GM23338 (cell line): ENCODE measurements around the gene RFX2. TPM values are rescaled to one million over a fixed set of nuclear protein-coding genes. Genes with fewer than 3 reads are reported as not detected.

Experiments
- CREB1 ChIP-seq: fragments of 250-450 bp; sonication (Bioruptor Pico); IDR thresholded peaks from 2 replicates; pipeline ENCODE4 v1.5.0; 2020; ENCODE audit warnings: low read depth, mild to moderate bottlenecking, moderate library complexity
- EZH2 ChIP-seq: fragments of 200-600 bp; sonication (generic); IDR thresholded peaks from one replicate; pipeline ENCODE4 v1.8.0; 2017; ENCODE audit warnings: antibody characterized with exemption, mild to moderate bottlenecking, low read depth; ENCODE audit not compliant: unreplicated experiment
- EZH2phosphoT487 ChIP-seq: fragments of 200-600 bp; sonication (generic); IDR thresholded peaks from one replicate; pipeline ENCODE4 v1.8.1; 2018; ENCODE audit warnings: antibody characterized with exemption; ENCODE audit not compliant: unreplicated experiment
- NANOG ChIP-seq: IDR thresholded peaks from 2 replicates; pipeline ENCODE4 v1.6.1; 2016; ENCODE audit warnings: antibody characterized with exemption, borderline replicate concordance
- POLR2AphosphoS5 ChIP-seq: IDR thresholded peaks from 2 replicates; pipeline ENCODE4 v1.6.1; 2016; ENCODE audit warnings: antibody characterized with exemption, low read depth
- STAT1 ChIP-seq: IDR thresholded peaks from one replicate; pipeline ENCODE4 v1.6.1; 2016; ENCODE audit warnings: antibody characterized with exemption; ENCODE audit not compliant: unreplicated experiment
- ZNF114 ChIP-seq: fragments of 250-450 bp; sonication (Bioruptor Pico); IDR thresholded peaks from 2 replicates; pipeline ENCODE4 v1.5.0; 2020; ENCODE audit warnings: mild to moderate bottlenecking, moderate library complexity
- ZNF331 ChIP-seq: fragments of 250-450 bp; sonication (Bioruptor Pico); IDR thresholded peaks from 2 replicates; pipeline ENCODE4 v1.5.0; 2020; ENCODE audit warnings: low read depth, mild to moderate bottlenecking, moderate library complexity
- polyA plus RNA-seq: library from polyadenylated mRNA; unstranded; fragments of >200 nt; fragmentation: Nextera tagmentation; extraction: Ambion mirVana; gene quantifications from 2 replicates; pipeline ENCODE4 v1.2.1, GENCODE V29; 2016
- total RNA-seq: library from RNA; depleted of rRNA; stranded (reverse); fragments of >200 nt; shearing (Covaris generic); gene quantifications from 2 replicates; pipeline ENCODE4 v1.2.3, GENCODE V29; 2014
- TF ChIP-seq, protein P1 (sequence below): fragments of 250-450 bp; sonication (Bioruptor Pico); IDR thresholded peaks from 2 replicates; pipeline ENCODE4 v1.5.0; 2020; ENCODE audit warnings: mild to moderate bottlenecking, moderate library complexity
- TF ChIP-seq, protein P2 (sequence below), 2 experiments: fragments of 200-600 bp in 1 of 2; sonication (generic) in 1 of 2; conservative IDR thresholded peaks; 2 replicates each; pipeline versions ENCODE4 v1.5.1 to v1.6.1; 2016 to 2017; ENCODE audit warnings: antibody characterized with exemption in 2 of 2, low read depth in 2 of 2, mild to moderate bottlenecking in 2 of 2, moderate library complexity in 1 of 2
- TF ChIP-seq, protein P3 (sequence below): IDR thresholded peaks from 2 replicates; pipeline ENCODE4 v1.6.1; 2016; ENCODE audit warnings: antibody characterized with exemption

RFX2 gene
- total and polyA plus RNA-seq, 2 experiments from 2014 or later: 4.6 to 13.0 TPM

DNA sequence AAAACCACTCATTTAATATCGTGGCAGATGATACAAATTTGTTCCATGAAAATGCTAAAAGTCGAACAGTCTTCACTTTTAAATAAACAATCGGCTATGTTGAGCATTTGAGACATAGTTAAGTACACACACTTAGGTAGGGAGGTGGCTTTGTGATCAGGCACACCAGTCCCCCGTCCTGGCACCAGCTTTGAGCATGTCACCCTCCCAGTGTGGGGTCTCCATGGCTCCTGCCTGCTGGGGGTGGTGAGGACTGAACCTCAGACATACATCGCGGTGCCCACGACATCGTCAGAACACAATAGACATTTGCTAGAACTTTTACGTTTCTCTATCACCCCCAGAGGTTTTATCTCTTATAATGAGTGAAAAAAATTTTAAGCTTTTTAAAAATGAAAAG is 62.0 kb downstream of the RFX2 start (continued):
- TF ChIP-seq, protein P1, sequence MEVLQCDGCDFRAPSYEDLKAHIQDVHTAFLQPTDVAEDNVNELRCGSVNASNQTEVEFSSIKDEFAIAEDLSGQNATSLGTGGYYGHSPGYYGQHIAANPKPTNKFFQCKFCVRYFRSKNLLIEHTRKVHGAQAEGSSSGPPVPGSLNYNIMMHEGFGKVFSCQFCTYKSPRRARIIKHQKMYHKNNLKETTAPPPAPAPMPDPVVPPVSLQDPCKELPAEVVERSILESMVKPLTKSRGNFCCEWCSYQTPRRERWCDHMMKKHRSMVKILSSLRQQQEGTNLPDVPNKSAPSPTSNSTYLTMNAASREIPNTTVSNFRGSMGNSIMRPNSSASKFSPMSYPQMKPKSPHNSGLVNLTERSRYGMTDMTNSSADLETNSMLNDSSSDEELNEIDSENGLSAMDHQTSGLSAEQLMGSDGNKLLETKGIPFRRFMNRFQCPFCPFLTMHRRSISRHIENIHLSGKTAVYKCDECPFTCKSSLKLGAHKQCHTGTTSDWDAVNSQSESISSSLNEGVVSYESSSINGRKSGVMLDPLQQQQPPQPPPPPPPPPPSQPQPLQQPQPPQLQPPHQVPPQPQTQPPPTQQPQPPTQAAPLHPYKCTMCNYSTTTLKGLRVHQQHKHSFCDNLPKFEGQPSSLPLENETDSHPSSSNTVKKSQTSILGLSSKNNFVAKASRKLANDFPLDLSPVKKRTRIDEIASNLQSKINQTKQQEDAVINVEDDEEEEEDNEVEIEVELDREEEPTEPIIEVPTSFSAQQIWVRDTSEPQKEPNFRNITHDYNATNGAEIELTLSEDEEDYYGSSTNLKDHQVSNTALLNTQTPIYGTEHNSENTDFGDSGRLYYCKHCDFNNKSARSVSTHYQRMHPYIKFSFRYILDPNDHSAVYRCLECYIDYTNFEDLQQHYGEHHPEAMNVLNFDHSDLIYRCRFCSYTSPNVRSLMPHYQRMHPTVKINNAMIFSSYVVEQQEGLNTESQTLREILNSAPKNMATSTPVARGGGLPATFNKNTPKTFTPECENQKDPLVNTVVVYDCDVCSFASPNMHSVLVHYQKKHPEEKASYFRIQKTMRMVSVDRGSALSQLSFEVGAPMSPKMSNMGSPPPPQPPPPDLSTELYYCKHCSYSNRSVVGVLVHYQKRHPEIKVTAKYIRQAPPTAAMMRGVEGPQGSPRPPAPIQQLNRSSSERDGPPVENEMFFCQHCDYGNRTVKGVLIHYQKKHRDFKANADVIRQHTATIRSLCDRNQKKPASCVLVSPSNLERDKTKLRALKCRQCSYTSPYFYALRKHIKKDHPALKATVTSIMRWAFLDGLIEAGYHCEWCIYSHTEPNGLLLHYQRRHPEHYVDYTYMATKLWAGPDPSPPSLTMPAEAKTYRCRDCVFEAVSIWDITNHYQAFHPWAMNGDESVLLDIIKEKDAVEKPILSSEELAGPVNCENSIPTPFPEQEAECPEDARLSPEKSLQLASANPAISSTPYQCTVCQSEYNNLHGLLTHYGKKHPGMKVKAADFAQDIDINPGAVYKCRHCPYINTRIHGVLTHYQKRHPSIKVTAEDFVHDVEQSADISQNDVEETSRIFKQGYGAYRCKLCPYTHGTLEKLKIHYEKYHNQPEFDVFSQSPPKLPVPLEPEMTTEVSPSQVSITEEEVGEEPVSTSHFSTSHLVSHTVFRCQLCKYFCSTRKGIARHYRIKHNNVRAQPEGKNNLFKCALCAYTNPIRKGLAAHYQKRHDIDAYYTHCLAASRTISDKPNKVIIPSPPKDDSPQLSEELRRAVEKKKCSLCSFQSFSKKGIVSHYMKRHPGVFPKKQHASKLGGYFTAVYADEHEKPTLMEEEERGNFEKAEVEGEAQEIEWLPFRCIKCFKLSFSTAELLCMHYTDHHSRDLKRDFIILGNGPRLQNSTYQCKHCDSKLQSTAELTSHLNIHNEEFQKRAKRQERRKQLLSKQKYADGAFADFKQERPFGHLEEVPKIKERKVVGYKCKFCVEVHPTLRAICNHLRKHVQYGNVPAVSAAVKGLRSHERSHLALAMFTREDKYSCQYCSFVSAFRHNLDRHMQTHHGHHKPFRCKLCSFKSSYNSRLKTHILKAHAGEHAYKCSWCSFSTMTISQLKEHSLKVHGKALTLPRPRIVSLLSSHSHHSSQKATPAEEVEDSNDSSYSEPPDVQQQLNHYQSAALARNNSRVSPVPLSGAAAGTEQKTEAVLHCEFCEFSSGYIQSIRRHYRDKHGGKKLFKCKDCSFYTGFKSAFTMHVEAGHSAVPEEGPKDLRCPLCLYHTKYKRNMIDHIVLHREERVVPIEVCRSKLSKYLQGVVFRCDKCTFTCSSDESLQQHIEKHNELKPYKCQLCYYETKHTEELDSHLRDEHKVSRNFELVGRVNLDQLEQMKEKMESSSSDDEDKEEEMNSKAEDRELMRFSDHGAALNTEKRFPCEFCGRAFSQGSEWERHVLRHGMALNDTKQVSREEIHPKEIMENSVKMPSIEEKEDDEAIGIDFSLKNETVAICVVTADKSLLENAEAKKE (CRISPR knock-in tag): no peak
- no peak for TF ChIP-seq EZH2
- TF ChIP-seq EZH2phosphoT487: no peak
- TF ChIP-seq STAT1: no peak
- TF ChIP-seq POLR2AphosphoS5: no peak
- TF ChIP-seq, protein P2, sequence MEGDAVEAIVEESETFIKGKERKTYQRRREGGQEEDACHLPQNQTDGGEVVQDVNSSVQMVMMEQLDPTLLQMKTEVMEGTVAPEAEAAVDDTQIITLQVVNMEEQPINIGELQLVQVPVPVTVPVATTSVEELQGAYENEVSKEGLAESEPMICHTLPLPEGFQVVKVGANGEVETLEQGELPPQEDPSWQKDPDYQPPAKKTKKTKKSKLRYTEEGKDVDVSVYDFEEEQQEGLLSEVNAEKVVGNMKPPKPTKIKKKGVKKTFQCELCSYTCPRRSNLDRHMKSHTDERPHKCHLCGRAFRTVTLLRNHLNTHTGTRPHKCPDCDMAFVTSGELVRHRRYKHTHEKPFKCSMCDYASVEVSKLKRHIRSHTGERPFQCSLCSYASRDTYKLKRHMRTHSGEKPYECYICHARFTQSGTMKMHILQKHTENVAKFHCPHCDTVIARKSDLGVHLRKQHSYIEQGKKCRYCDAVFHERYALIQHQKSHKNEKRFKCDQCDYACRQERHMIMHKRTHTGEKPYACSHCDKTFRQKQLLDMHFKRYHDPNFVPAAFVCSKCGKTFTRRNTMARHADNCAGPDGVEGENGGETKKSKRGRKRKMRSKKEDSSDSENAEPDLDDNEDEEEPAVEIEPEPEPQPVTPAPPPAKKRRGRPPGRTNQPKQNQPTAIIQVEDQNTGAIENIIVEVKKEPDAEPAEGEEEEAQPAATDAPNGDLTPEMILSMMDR (conservative IDR thresholded peaks at IDR 0.05; ENCODE audit: low read depth in 2 of 2): no peak
- TF ChIP-seq ZNF114 (CRISPR knock-in tag): no peak
- TF ChIP-seq, protein P3, sequence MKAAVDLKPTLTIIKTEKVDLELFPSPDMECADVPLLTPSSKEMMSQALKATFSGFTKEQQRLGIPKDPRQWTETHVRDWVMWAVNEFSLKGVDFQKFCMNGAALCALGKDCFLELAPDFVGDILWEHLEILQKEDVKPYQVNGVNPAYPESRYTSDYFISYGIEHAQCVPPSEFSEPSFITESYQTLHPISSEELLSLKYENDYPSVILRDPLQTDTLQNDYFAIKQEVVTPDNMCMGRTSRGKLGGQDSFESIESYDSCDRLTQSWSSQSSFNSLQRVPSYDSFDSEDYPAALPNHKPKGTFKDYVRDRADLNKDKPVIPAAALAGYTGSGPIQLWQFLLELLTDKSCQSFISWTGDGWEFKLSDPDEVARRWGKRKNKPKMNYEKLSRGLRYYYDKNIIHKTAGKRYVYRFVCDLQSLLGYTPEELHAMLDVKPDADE: no peak
- no peak for TF ChIP-seq ZNF331
- TF ChIP-seq CREB1 (CRISPR knock-in tag): no peak
- TF ChIP-seq NANOG: no peak
